Measurements from ENCODE around the gene TSR2.

TSR2 gene

GRCh38 chrX:54439960-54440871, at the start of gene TSR2:
Gene TSR2 (plus strand): TSS chrX:54440404. CDS start chrX:54440422, 18 bp downstream.
- DNase-seq (ENCODE audit: extremely low read depth in 1 of 2, low read depth in 1 of 2), result peak; percentile 40 to 52

- no peak for DNase-seq (ENCODE audit: extremely low read depth in 1 of 2, low read depth in 1 of 2)
These were observed 43.1 kb upstream of the TSR2 start for GRCh38 chrX:54397113-54397512.

GRCh38 chrX:54407266-54407665, 32.9 kb upstream of the TSR2 start:
- no peak for DNase-seq (ENCODE audit: extremely low read depth in 1 of 2, low read depth in 1 of 2)

- no peak for DNase-seq (ENCODE audit: extremely low read depth in 1 of 2, low read depth in 1 of 2)
These were observed 28.5 kb upstream of the TSR2 start for GRCh38 chrX:54411732-54412131.

- no peak for DNase-seq (ENCODE audit: extremely low read depth in 1 of 2, low read depth in 1 of 2)
These were observed 26.5 kb upstream of the TSR2 start for GRCh38 chrX:54413753-54414152.

GRCh38 chrX:54415534-54416350, 24.5 kb upstream of the TSR2 start:
- no peak for DNase-seq (ENCODE audit: extremely low read depth in 1 of 2, low read depth in 1 of 2)

- no peak for DNase-seq (ENCODE audit: extremely low read depth in 1 of 2, low read depth in 1 of 2)
These were observed 23.2 kb upstream of the TSR2 start for GRCh38 chrX:54416965-54417364.

GRCh38 chrX:54419559-54420302, 20.5 kb upstream of the TSR2 start:
- DNase-seq (ENCODE audit: extremely low read depth in 1 of 2, low read depth in 1 of 2), result no peak

GRCh38 chrX:54422168-54422567, 18.0 kb upstream of the TSR2 start:
- DNase-seq (ENCODE audit: extremely low read depth in 1 of 2, low read depth in 1 of 2), result no peak

GRCh38 chrX:54423161-54423888, 16.9 kb upstream of the TSR2 start:
- no peak for DNase-seq (ENCODE audit: extremely low read depth in 1 of 2, low read depth in 1 of 2)

GRCh38 chrX:54427837-54428424, 12.3 kb upstream of the TSR2 start:
- no peak for DNase-seq (ENCODE audit: extremely low read depth in 1 of 2, low read depth in 1 of 2)

GRCh38 chrX:54430519-54430918, 9.7 kb upstream of the TSR2 start:
- no peak for DNase-seq (ENCODE audit: extremely low read depth in 1 of 2, low read depth in 1 of 2)

GRCh38 chrX:54435121-54435520, 5.1 kb upstream of the TSR2 start:
- no peak for DNase-seq (ENCODE audit: extremely low read depth in 1 of 2, low read depth in 1 of 2)

- DNase-seq (ENCODE audit: extremely low read depth in 1 of 2, low read depth in 1 of 2), result no peak
These were observed 2.6 kb downstream of the TSR2 start for GRCh38 chrX:54442790-54443189.

- no peak for DNase-seq (ENCODE audit: extremely low read depth in 1 of 2, low read depth in 1 of 2)
These were observed 4.5 kb downstream of the TSR2 start for GRCh38 chrX:54444752-54445151.

GRCh38 chrX:54446084-54446483, 5.9 kb downstream of the TSR2 start:
- no peak for DNase-seq (ENCODE audit: extremely low read depth in 1 of 2, low read depth in 1 of 2)

GRCh38 chrX:54447461-54447860, 7.3 kb downstream of the TSR2 start:
- no peak for DNase-seq (ENCODE audit: extremely low read depth in 1 of 2, low read depth in 1 of 2)

GRCh38 chrX:54449929-54450328, 9.7 kb downstream of the TSR2 start:
- no peak for DNase-seq (ENCODE audit: extremely low read depth in 1 of 2, low read depth in 1 of 2)

- DNase-seq (ENCODE audit: extremely low read depth in 1 of 2, low read depth in 1 of 2), result no peak
These were observed 12.7 kb downstream of the TSR2 start for GRCh38 chrX:54452920-54453319.

Data from activated CD8-positive, alpha-beta memory T cell treated with anti-CD3 and anti-CD28 coated beads for 1 hour (primary cell).